Measurements from ENCODE around the gene BACH2. TPM values are rescaled to one million over a fixed set of nuclear protein-coding genes. Genes with fewer than 3 reads are reported as not detected.

Gene BACH2
- total RNA-seq, 5 donors from 2014 or later (not counting 1 experiment from before 2014, with no cell fraction given): 81.9 to 196 (median 96.7) TPM

DNA sequence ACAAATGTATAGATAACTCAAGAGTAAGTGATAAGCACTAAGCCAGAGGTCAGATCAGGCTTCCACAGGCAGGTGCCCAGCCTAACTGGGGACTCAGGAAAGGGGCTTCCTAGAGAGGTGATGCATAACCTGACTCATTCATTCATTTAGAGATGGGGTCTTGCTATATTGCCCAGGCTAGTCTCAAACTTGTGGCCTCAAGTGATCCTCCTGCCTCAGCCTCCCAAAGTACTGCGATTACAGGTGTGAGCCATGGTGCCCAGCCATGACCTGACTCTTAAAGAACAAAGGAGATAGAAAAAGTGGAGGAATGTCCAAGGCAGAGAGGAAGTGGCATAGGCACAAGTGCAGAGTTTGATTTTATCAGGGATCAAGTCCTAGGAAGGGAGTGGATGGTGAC, 360.5 kb downstream of the BACH2 start:
- POLR2A ChIA-PET: no interaction called here
- H3K4me3 Mint-ChIP-seq: no peak overlapping the region
- Histone ChIP-seq H3K9me3 (no peaks in the 10 kb centered on the region), H3K4me3 (ENCODE audit: control insufficient read depth in 1 of 2, extremely low read depth in 1 of 2, low read length in 1 of 2) (no peak overlapping the region), H3K36me3 (ENCODE audit: control insufficient read depth in 2 of 2, extremely low read depth in 1 of 2, insufficient read depth in 1 of 2, low read length in 1 of 2) (peaks cover 16 to 54% of the 10 kb centered on the region in 2 donors), H3K27ac (ENCODE audit: low read length) (no peak overlapping the region), H3K27me3 (replicated peaks in 1 of 2; ENCODE audit: control insufficient read depth in 2 of 2, extremely low read depth in 1 of 2, insufficient read depth in 2 of 2, low read length in 1 of 2) (no peaks in the 10 kb centered on the region), H3K4me1 (ENCODE audit: control insufficient read depth in 1 of 2, extremely low read depth in 1 of 2, insufficient read depth in 2 of 2, low read length in 2 of 2) (peaks cover 2 to 11% of the 10 kb centered on the region in 2 experiments)
- CTCF ChIA-PET: interaction anchor here (0.6 to 1.7 kb wide), 2 partner anchors 228 to 543 kb away, joined by 4 to 7 read pairs; no protein-coding TSS in a partner anchor
- H3K9me3 Mint-ChIP-seq: no peaks in the 10 kb centered on the region
- peaks cover 11 to 26% (median 18%) of the 10 kb centered on the region in 3 donors for H3K4me1 Mint-ChIP-seq
- WGBS (ENCODE audit: insufficient coverage): no CpG with 5 or more reads among the region's 1 CpG
- ATAC-seq (replicated peaks in 1 of 4) (no peak), DNase-seq (no peak)
- no peaks in the 10 kb centered on the region for H3K27me3 Mint-ChIP-seq
- H3K27ac Mint-ChIP-seq: no peak overlapping the region
- H3K36me3 Mint-ChIP-seq: peaks cover 58% of the 10 kb centered on the region

- Histone ChIP-seq H3K36me3 (ENCODE audit: control insufficient read depth in 2 of 2, extremely low read depth in 1 of 2, insufficient read depth in 1 of 2, low read length in 1 of 2) (peaks cover 25 to 56% of the 10 kb centered on the region in 2 donors), H3K9me3 (no peaks in the 10 kb centered on the region), H3K27ac (ENCODE audit: low read length) (no peak overlapping the region), H3K4me3 (ENCODE audit: control insufficient read depth in 1 of 2, extremely low read depth in 1 of 2, low read length in 1 of 2) (no peak overlapping the region), H3K27me3 (replicated peaks in 1 of 2; ENCODE audit: control insufficient read depth in 2 of 2, extremely low read depth in 1 of 2, insufficient read depth in 2 of 2, low read length in 1 of 2) (no peaks in the 10 kb centered on the region), H3K4me1 (ENCODE audit: control insufficient read depth in 1 of 2, extremely low read depth in 1 of 2, insufficient read depth in 2 of 2, low read length in 2 of 2) (no peaks in the 10 kb centered on the region)
- ChIA-PET POLR2A (interaction anchor here in 1 of 2 donors (0.6 kb wide), 1 partner anchor 128 kb away, joined by 3 read pairs; no protein-coding TSS in a partner anchor), CTCF (no interaction called here)
- DNase-seq: no peak
- Mint-ChIP-seq H3K36me3 (peaks cover 64% of the 10 kb centered on the region), H3K4me3 (no peak overlapping the region), H3K4me1 (peaks cover 8 to 22% (median 18%) of the 10 kb centered on the region in 3 donors), H3K27me3 (no peaks in the 10 kb centered on the region), H3K27ac (peak overlapping the region; percentile 22 to 52), H3K9me3 (no peaks in the 10 kb centered on the region)
- ATAC-seq (replicated peaks in 1 of 4): no peak
- WGBS (ENCODE audit: insufficient coverage): 100% methylated on average over 4 of the region's 19 CpGs
Measured at GRCh38 chr6:89934685-89935366, 361.8 kb downstream of the BACH2 start.

DNA sequence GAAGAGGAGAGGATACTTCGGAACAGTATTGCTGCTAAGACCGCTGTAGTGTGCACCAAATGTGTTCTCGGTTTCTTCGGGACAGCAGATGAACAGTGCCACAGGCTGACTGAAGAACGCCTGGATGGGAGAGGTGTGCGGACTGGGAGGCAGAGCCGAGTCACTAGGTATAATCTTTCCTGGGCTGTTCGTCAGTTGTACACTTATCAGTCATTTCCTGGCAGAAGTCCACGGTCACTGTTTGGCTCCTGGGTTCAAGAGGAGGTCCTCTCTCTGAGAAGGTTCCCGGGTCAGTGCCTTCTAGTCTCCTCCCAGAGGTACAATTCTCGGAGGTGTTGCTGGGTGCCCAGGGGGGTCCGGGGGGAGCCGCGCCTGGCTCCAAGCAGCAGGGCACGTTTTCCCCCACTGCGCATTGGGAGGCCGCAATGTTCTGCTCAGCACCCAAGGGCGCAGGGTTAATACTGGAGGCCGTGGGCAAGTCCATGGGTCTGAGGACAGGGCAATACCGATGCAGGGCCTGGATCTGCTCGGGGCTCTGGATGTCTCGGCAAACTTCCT, 364.3 kb downstream of the BACH2 start:
- Mint-ChIP-seq H3K9me3 (no peaks in the 10 kb centered on the region), H3K36me3 (peaks cover 60% of the 10 kb centered on the region), H3K4me3 (no peak overlapping the region), H3K27ac (no peak overlapping the region), H3K4me1 (peaks cover 26 to 39% (median 32%) of the 10 kb centered on the region in 3 donors), H3K27me3 (no peaks in the 10 kb centered on the region)
- Histone ChIP-seq H3K4me3 (ENCODE audit: control insufficient read depth in 1 of 2, extremely low read depth in 1 of 2, low read length in 1 of 2) (no peak overlapping the region), H3K36me3 (ENCODE audit: control insufficient read depth in 2 of 2, extremely low read depth in 1 of 2, insufficient read depth in 1 of 2, low read length in 1 of 2) (peaks cover 25 to 60% of the 10 kb centered on the region in 2 donors), H3K9me3 (no peaks in the 10 kb centered on the region), H3K27me3 (replicated peaks in 1 of 2; ENCODE audit: control insufficient read depth in 2 of 2, extremely low read depth in 1 of 2, insufficient read depth in 2 of 2, low read length in 1 of 2) (no peaks in the 10 kb centered on the region), H3K27ac (ENCODE audit: low read length) (no peak overlapping the region), H3K4me1 (ENCODE audit: control insufficient read depth in 1 of 2, extremely low read depth in 1 of 2, insufficient read depth in 2 of 2, low read length in 2 of 2) (peaks cover 0 to 1% of the 10 kb centered on the region in 2 experiments)
- ATAC-seq (replicated peaks in 1 of 4) (no peak), DNase-seq (no peak)
- CTCF ChIA-PET: interaction anchor here in 1 of 2 donors (0.7 to 1.0 kb wide), 2 partner anchors 8 to 62 kb away, joined by 3 to 4 read pairs; no protein-coding TSS in a partner anchor
- WGBS (ENCODE audit: insufficient coverage): 94% methylated on average over 17 of the region's 22 CpGs
- POLR2A ChIA-PET: no interaction called here

DNA sequence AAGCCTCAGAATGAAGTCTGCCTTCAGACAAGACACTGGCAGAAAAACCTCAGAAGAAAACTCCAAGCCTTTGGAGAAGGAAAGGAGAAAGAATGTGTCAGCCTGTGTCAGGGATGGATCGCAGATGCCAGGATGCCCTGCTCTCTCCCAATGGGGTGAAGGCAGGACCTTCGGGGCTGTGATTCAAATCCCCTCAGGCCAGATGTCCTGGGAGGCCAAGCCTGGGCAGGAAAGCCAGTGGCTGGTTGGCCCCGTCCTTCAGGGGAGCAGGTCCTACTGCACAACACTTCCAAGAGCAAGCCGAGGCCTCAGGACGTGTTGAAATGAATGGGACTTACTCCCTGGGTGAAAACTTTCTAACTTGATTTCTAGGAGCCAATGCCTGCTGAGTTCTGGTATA, 365.9 kb downstream of the BACH2 start:
- ChIA-PET POLR2A (no interaction called here), CTCF (interaction anchor here in 1 of 2 donors (0.5 to 1.7 kb wide), 2 partner anchors 9 to 162 kb away, joined by 3 to 7 read pairs; no protein-coding TSS in a partner anchor)

DNA sequence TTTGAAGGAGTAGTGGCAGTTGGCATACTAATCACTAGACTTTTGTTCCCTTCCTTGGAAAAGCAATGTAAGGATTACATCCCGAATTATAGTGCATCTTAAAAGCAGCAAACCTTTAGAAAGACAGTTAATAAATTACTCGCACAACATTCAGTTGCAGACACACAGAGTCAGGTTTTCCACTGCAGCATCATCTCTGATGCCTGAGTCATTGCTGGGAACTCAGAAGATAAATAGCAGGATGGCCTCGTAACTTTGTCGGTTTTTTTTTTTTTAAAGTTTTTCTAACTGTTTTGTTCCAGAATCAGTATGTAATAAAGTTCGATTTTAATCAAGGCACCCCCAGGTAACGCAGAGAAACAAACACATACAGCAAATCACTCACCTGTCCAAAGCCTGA, 368.0 kb downstream of the BACH2 start:
- H3K36me3 Mint-ChIP-seq: peaks cover 45% of the 10 kb centered on the region
- no peak overlapping the region for H3K27ac ChIP-seq (ENCODE audit: low read length)
- 92% methylated on average over 2 of the region's 6 CpGs for WGBS (ENCODE audit: insufficient coverage)

More for the DNA sequence above, 365.9 kb downstream of the BACH2 start:
- Histone ChIP-seq H3K4me1 (ENCODE audit: control insufficient read depth in 1 of 2, extremely low read depth in 1 of 2, insufficient read depth in 2 of 2, low read length in 2 of 2) (peaks cover 0 to 8% of the 10 kb centered on the region in 2 experiments), H3K27me3 (replicated peaks in 1 of 2; ENCODE audit: control insufficient read depth in 2 of 2, extremely low read depth in 1 of 2, insufficient read depth in 2 of 2, low read length in 1 of 2) (no peaks in the 10 kb centered on the region), H3K9me3 (no peaks in the 10 kb centered on the region), H3K36me3 (ENCODE audit: control insufficient read depth in 2 of 2, extremely low read depth in 1 of 2, insufficient read depth in 1 of 2, low read length in 1 of 2) (peaks cover 25 to 46% of the 10 kb centered on the region in 2 donors), H3K4me3 (ENCODE audit: control insufficient read depth in 1 of 2, extremely low read depth in 1 of 2, low read length in 1 of 2) (no peak overlapping the region), H3K27ac (ENCODE audit: low read length) (no peak overlapping the region)
- WGBS (ENCODE audit: insufficient coverage): 98% methylated on average over 5 of the region's 5 CpGs
- no peaks in the 10 kb centered on the region for H3K27me3 Mint-ChIP-seq
- H3K9me3 Mint-ChIP-seq: no peaks in the 10 kb centered on the region
- H3K36me3 Mint-ChIP-seq: peaks cover 51% of the 10 kb centered on the region
- H3K27ac Mint-ChIP-seq: peak overlapping the region in 1 of 2 donors; percentile 16
- ATAC-seq (replicated peaks in 1 of 4) (no peak), DNase-seq (no peak)
- peaks cover 37 to 52% (median 41%) of the 10 kb centered on the region in 3 donors for H3K4me1 Mint-ChIP-seq
- no peak overlapping the region for H3K4me3 Mint-ChIP-seq

GRCh38 chr6:89927791-89928550, 368.7 kb downstream of the BACH2 start:
- CTCF ChIA-PET: interaction anchor here in 1 of 2 donors (0.5 to 0.6 kb wide), 2 partner anchors 12 to 137 kb away, joined by 3 read pairs; no protein-coding TSS in a partner anchor
- DNase-seq (no peak), ATAC-seq (replicated peaks in 1 of 4) (no peak)
- no peak overlapping the region for H3K4me3 ChIP-seq (ENCODE audit: control insufficient read depth in 1 of 2, extremely low read depth in 1 of 2, low read length in 1 of 2)
- Mint-ChIP-seq H3K27me3 (no peaks in the 10 kb centered on the region), H3K36me3 (peaks cover 39% of the 10 kb centered on the region), H3K9me3 (no peaks in the 10 kb centered on the region), H3K4me1 (peaks cover 38 to 60% (median 46%) of the 10 kb centered on the region in 3 donors), H3K4me3 (no peak overlapping the region), H3K27ac (peak overlapping the region; percentile 43 to 74)
- no peaks in the 10 kb centered on the region for H3K9me3 ChIP-seq
- no peak overlapping the region for H3K27ac ChIP-seq (ENCODE audit: low read length)
- peaks cover 20 to 29% of the 10 kb centered on the region in 2 donors for H3K36me3 ChIP-seq (ENCODE audit: control insufficient read depth in 2 of 2, extremely low read depth in 1 of 2, insufficient read depth in 1 of 2, low read length in 1 of 2)
- 76% methylated on average over 3 of the region's 6 CpGs for WGBS (ENCODE audit: insufficient coverage)
- peaks cover 0 to 8% of the 10 kb centered on the region in 2 experiments for H3K4me1 ChIP-seq (ENCODE audit: control insufficient read depth in 1 of 2, extremely low read depth in 1 of 2, insufficient read depth in 2 of 2, low read length in 2 of 2)
- POLR2A ChIA-PET: interaction anchor here in 1 of 2 donors (0.5 kb wide), 1 partner anchor 39 kb away, joined by 3 read pairs; no protein-coding TSS in a partner anchor
- no peaks in the 10 kb centered on the region for H3K27me3 ChIP-seq (replicated peaks in 1 of 2; ENCODE audit: control insufficient read depth in 2 of 2, extremely low read depth in 1 of 2, insufficient read depth in 2 of 2, low read length in 1 of 2)

More for the DNA sequence above, 368.0 kb downstream of the BACH2 start:
- Histone ChIP-seq H3K36me3 (ENCODE audit: control insufficient read depth in 2 of 2, extremely low read depth in 1 of 2, insufficient read depth in 1 of 2, low read length in 1 of 2) (peaks cover 23 to 35% of the 10 kb centered on the region in 2 donors), H3K27me3 (replicated peaks in 1 of 2; ENCODE audit: control insufficient read depth in 2 of 2, extremely low read depth in 1 of 2, insufficient read depth in 2 of 2, low read length in 1 of 2) (no peaks in the 10 kb centered on the region), H3K4me3 (ENCODE audit: control insufficient read depth in 1 of 2, extremely low read depth in 1 of 2, low read length in 1 of 2) (no peak overlapping the region), H3K4me1 (ENCODE audit: control insufficient read depth in 1 of 2, extremely low read depth in 1 of 2, insufficient read depth in 2 of 2, low read length in 2 of 2) (peaks cover 0 to 8% of the 10 kb centered on the region in 2 experiments), H3K9me3 (no peaks in the 10 kb centered on the region)
- CTCF ChIA-PET: interaction anchor here in 1 of 2 donors (0.5 to 0.7 kb wide), 2 partner anchors 137 to 600 kb away, joined by 3 to 7 read pairs; no protein-coding TSS in a partner anchor
- Mint-ChIP-seq H3K4me3 (no peak overlapping the region), H3K4me1 (peaks cover 38 to 60% (median 46%) of the 10 kb centered on the region in 3 donors), H3K27me3 (no peaks in the 10 kb centered on the region), H3K9me3 (no peaks in the 10 kb centered on the region), H3K27ac (peak overlapping the region; percentile 25 to 74)
- POLR2A ChIA-PET: no interaction called here
- ATAC-seq (replicated peaks in 1 of 4) (no peak), DNase-seq (no peak)
